Coronary artery (tissue), 2 donors: ENCODE measurements around the gene SEPTIN12.

Experiments used
- DNase-seq: peaks from one replicate; pipeline ENCODE4 v3.0.0-alpha.2; 2017; ENCODE audit warnings: low spot score
- H3K27ac ChIP-seq, 2 donors: fragments of 200-600 bp; sonication (generic); one replicate each; pipeline ENCODE4 v1.5.1; 2016 to 2019
- H3K4me3 ChIP-seq: fragments of 200-600 bp; sonication (generic); 2 replicates; pipeline ENCODE4 v1.5.1; 2016; ENCODE audit warnings: mild to moderate bottlenecking, moderate library complexity
- CTCF ChIP-seq: fragments of 200-600 bp; sonication (generic); IDR thresholded peaks from one replicate; pipeline ENCODE4 v1.5.1; 2019; ENCODE audit warnings: antibody characterized with exemption

Gene SEPTIN12

GRCh38 chr16:4798456-4798855, 10.3 kb upstream of the SEPTIN12 start:
- no peak overlapping the region for H3K4me3 ChIP-seq
- TF ChIP-seq CTCF = no peak
- H3K27ac ChIP-seq = no peak overlapping the region
- no peak for DNase-seq

GRCh38 chr16:4797805-4798252, 9.7 kb upstream of the SEPTIN12 start:
- DNase-seq = no peak
- H3K4me3 ChIP-seq = no peak overlapping the region
- no peak overlapping the region for H3K27ac ChIP-seq
- no peak for TF ChIP-seq CTCF

- no peak for DNase-seq
- Histone ChIP-seq H3K27ac (no peak overlapping the region), H3K4me3 (no peak overlapping the region)
- TF ChIP-seq CTCF = no peak
These were observed 9.0 kb upstream of the SEPTIN12 start for GRCh38 chr16:4796982-4797804.

- no peak overlapping the region for H3K27ac ChIP-seq
- no peak overlapping the region for H3K4me3 ChIP-seq
- no peak for TF ChIP-seq CTCF
- no peak for DNase-seq
These were observed 7.9 kb upstream of the SEPTIN12 start for GRCh38 chr16:4795828-4796572.

GRCh38 chr16:4795181-4795827, 7.2 kb upstream of the SEPTIN12 start, which contains the start of gene SMIM22:
Gene SMIM22, plus strand, starts transcription at chr16:4795369. Its CDS starts 366 bp downstream, at chr16:4795735.
- H3K4me3 ChIP-seq = no peak within 1 kb of the TSS
- H3K27ac ChIP-seq = no peak within 1 kb of the TSS
- TF ChIP-seq CTCF = no peak
- DNase-seq = no peak

GRCh38 chr16:4792951-4793513, 4.9 kb upstream of the SEPTIN12 start:
- Histone ChIP-seq H3K27ac (no peak overlapping the region), H3K4me3 (no peak overlapping the region)
- no peak for TF ChIP-seq CTCF
- DNase-seq = no peak
